ENCODE measurements around the gene ANKS1A.
A peak's percentile ranks its signal among the peaks of the same experiment; 100 is the strongest.
"Not testable (repeated sequence)": the region's sequence is repeated elsewhere in the genome, so short reads cannot be mapped to it uniquely, and the experiment has no call there.

Gene ANKS1A

DNA sequence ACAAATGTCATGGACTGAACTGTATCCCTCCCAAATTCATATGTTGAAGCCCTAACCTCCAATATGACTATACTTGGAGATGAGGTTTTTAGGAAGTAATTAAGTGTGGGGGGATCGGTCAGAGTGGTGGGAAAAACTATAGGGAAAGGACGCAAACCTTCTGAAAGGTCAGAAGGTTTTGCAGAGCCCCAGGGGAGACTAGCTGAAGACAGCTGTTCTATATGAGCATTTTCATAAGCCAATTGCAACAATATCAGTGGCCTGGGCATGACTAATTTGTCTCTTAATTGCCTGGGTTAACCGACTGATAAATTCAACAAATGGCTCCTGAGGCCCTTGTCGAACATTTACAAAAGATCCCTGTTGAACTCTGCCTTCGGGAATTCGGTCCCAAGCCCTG lies 217.0 kb downstream of the ANKS1A start:
- DNase-seq (ENCODE audit: low spot score), result not testable (repeated sequence)

DNA sequence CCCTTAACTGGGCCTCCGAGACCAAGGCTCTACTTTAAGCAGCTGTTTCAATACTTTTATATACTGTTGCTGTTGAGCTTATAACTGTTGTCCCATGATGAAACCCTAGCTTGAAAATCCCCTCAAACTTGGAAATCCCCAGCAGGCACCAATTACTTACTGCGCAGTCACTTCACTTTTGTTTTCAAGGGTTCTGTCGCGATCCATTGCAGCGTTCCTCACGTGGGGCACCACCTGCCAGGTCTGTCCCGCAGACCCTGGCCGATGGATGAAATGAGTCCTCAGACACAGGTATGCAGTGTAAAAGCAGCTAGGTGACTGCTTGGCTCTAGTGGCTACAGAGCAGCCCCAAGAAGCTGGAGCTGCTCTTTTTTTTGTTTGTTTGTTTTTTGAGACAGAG lies 218.2 kb downstream of the ANKS1A start:
- not testable (repeated sequence) for DNase-seq (ENCODE audit: low spot score)

DNA sequence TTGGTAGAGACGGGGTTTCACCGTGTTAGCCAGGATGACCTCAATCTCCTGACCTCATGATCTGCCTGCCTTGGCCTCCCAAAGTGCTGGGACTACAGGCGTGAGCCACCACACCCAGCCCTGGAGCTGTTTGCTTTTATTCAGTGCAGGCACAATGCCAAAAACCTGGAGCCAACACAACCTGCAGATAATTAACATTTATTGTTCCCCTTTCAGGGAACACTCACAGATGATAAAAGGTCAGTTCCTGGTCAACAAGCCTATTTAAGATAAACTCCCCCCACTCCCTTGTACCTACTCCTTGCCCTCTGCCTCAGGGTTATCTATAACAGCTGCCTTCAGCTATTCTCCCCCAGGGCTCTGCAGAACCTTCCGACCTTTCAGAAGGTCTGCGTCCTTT lies 218.7 kb downstream of the ANKS1A start:
- not testable (repeated sequence) for DNase-seq (ENCODE audit: low spot score)

DNA sequence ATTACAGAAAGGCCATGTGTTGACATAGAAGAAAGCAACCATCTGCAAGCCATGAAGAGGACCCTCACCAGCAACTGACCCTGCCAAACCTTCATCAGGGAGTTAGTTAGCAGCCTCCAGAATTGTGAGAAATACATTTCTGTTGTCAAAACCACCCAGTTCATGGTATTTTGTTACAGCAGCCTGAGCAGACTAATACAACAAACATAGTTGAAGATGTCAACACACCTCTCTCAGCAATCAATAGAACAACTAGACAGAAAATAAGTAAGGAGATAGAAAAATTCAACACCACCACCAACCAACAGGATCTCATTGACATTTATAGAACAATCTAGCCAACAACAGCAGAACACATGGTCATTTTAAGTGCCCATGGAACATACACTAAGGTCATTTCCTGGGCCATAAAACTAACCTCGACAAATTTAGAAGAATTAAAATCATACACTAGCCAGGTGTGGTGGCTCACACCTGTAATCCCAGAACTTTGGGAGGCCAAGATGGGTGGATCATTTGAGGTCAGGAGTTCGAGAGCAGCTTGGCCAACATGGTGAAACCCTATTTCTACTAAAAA lies 219.3 kb downstream of the ANKS1A start:
- DNase-seq (ENCODE audit: low spot score), result no peak

DNA sequence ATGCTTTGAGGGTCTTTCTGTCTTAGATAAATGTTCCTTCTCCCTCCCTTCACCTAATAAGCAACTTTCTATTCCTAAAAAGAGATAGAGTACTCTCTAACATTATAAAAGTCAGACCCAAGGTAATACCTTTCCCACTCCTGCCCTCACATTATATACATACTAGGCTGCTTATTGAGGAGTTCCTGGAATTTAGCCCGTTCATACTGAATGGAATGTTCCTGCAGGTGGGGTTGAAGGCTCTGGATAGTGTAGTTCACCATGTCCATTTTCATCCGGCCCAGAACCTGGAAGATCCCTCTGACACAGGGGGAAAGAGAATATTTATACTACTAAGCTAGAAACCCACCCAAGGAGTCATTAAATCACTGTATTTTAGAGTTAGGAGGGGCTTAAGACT lies 231.7 kb downstream of the ANKS1A start:
- DNase-seq (ENCODE audit: low spot score), result no peak

DNA sequence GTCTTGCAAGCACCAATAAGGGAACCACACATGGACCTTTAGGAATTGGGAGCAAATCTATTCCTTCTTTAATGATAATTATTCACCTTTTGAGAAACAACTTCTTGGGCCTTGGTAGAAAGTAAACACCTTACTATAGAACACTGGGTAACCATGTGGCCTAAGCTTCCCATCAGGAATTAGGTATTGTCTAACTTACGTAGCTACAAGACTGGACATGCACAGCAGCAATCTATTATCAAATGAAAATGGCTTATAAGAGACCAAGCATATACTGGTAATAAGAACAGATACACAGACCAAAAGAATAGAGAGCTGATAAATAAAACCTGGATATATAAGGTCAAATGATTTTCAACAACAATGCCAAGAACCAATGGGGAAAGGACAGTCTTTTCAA lies 235.3 kb downstream of the ANKS1A start:
- DNase-seq (ENCODE audit: low spot score), result no peak

DNA sequence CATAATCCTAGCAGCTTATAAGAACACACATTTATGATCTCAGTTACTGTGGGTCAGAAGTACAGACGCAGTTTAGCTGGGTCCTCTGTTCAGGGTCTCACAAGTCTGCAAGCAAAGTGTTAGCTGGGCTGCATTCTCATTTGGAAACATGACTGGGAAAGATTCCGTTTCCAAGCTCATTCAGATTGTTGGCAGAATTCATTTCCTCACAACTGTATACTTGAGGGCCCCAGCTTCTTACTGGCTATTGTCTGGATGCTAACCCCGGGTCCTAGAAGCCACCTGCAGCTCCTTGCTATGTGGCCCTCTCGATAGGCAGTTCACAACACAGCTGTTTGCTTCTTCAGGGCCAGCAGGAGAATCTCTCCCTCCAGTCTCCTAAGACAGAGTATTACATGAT lies 239.0 kb downstream of the ANKS1A start:
- peak; percentile 22 for DNase-seq (ENCODE audit: low spot score)

DNA sequence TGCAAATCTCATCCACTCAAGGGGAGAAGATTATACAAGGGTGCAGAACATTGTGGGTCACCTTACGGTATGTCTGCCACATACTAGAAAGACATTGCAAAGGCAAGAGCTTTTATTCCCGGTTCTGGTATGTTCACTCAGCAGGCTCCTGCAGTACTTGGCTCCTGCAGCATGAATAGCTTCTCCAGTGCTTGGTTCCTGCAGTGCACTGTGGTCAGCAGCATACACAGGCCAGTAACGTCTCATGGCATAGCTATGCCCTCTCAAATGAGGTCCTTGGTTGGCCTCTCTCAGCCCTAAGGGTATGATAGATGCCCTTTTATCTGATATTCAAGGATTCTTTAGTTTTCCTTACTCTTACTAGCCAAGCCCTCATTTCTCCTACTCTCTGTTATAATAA lies 239.4 kb downstream of the ANKS1A start:
- DNase-seq (ENCODE audit: low spot score), result peak; percentile 64

DNA sequence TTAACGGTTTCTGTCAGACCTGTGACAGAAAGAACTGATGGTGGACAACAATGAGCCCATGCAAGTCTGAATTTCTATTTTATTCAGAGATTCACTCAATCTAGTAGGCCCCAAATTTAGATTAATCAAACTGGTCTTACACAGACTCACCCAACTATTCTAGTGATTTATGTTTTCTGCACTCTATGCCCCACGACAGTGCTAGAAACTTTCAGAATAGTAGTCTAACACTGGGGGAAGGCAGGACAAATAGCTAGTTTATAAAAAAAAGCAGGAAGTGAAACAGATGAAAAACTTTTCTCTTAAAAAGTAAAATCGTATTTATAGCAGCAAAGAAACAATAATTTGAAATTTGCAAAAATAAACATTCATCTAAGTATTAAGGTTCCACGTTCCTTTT lies 247.1 kb downstream of the ANKS1A start:
- DNase-seq (ENCODE audit: low spot score), result no peak

DNA sequence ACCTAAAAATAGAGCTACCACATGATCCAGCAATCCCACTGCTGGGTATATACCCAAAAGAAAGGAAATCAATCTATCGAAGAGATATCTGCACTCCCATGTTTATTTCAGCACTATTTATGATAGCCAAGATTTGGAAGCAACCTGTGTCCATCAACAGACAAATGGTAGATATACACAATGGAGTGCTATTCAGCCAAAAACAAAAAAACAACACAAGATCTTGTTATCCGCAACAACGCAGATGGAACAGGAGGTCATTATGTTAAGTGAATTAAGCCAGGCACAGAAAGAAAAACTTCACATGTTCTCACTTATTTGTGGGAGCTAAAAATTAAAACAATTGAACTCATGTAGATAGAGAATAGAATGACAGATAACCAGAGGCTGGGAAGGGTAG lies 249.1 kb downstream of the ANKS1A start:
- DNase-seq (ENCODE audit: low spot score), result not testable (repeated sequence)

DNA sequence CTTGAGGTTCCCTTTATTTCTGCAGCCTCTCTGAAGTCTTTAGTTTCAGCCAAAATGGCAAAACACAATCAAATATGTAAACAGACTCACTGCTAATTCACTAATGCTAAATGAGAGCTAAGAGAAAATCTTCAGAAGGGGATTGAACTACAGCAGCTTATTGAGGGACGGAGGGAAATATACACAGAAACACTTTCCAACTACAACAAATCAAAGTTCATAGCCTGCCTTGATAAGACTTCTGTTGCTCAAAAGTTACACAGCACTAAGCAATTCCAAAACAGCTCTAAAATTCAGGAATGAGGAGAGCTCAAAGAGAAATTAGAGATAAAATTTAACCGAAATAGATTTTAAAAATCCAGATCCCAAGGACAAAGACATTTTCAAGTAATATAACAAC lies 250.4 kb downstream of the ANKS1A start:
- DNase-seq (ENCODE audit: low spot score), result no peak

DNA sequence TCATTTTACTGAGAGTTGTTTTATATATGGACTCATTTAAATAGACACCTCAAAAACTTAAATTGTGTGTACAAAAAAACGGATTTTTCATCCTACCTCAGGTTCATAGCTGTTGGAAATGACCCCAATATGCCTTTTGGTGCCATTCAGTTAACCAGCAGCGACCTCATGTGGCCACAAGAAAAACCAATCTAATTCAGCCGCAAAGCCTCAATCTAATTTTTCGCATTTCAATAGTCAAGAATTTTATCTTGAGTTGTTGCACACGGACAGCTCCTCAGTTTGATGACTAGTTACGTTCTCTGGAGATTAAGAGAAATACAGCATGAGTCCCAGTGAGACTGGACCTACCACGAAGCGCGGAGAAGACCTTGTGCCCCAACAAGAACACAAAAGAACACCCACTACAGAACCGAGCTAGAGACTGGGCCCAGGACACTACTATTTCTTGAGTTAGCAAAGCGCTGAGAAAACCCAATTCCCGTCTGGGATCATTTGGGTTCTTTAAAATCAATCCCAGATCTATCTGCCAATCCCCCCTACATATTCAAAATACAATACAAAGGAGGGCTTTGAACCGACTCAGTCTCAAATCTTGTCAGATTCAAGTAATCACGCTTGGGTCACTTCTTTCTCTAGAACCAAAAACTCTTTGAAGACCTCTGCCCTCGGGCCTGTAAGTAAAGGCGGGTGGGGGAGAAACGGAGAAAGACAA lies 251.0 kb downstream of the ANKS1A start:
- peak; percentile 82 for DNase-seq (ENCODE audit: low spot score)

DNA sequence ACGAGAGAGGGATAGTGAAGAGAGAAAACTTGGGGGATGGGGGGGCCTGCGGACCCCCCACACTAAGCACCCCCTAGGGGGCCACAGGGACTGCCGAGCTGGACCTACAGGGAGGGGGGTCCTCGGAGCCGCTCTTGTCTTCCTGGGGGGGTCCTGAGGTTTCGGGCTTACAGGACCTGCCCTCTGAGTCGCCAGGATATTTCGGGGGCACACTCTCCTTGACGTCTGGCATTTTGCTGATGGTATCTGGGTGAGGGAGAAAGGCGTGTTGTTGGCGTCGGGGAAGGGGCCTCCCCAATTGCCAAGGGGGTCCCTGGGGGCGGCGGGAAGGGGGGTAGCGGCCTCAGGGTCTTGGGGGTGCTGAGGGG lies 251.6 kb downstream of the ANKS1A start:
- DNase-seq (ENCODE audit: low spot score), result no peak
